A549 (cell line): Measurements from ENCODE around the gene TYRO3. TPM values are rescaled to one million over a fixed set of nuclear protein-coding genes. Genes with fewer than 3 reads are reported as not detected.
"Not testable (repeated sequence)": the region's sequence is repeated elsewhere in the genome, so short reads cannot be mapped to it uniquely, and the experiment has no call there.

Experiments used
- ATAC-seq, 2 experiments: fragments of 200-7000 bp in 1 of 2; fragments of >200 bp in 1 of 2; cut with Nextera tagmentation in 1 of 2; cut with Tn5 transposase in 1 of 2; 3 replicates each; pipeline versions ENCODE4 v1.8.0 to v1.9.1; 2018 to 2020; ENCODE audit warnings: mild to moderate bottlenecking in 1 of 2, moderate library complexity in 1 of 2
- CTCF ChIA-PET: fragments of 300-600 bp; sonication (Branson Sonifier 250); formaldehyde crosslinking; extraction: SDS; loops from one replicate; lab custom pipeline; 2021; ENCODE audit warnings: antibody characterized with exemption, inconsistent platforms; lab: Yijun Ruan, JAX
- POLR2A ChIA-PET: fragments of 350-600 bp; formaldehyde crosslinking; extraction: SDS; loops from one replicate; lab custom pipeline; 2021; ENCODE audit warnings: antibody characterized with exemption, inconsistent platforms; lab: Yijun Ruan, JAX
- DNase-seq, 2 experiments: peaks; one replicate each; pipeline versions ENCODE4 v3.0.0 to v3.0.0-alpha.2; 2011 to 2016; ENCODE audit warnings: low read depth in 1 of 2, low spot score in 1 of 2
- FAIRE-seq: peaks from 2 replicates; lab custom pipeline; 2011; peaks lifted over from hg19 to GRCh38; lab: Jason Lieb, UNC
- H3K27ac ChIP-seq, 2 experiments: fragments of >200 bp; sonication (Bioruptor Twin); formaldehyde crosslinking; 3 replicates each; pipeline ENCODE4 v1.5.1; 2016 to 2017
- H3K4me1 ChIP-seq: fragments of >200 bp; sonication (Bioruptor Twin); formaldehyde crosslinking; 3 replicates; pipeline ENCODE4 v1.6.1; 2016
- H3K4me2 ChIP-seq: fragments of >200 bp; sonication (Bioruptor Twin); formaldehyde crosslinking; 3 replicates; pipeline ENCODE4 v1.6.1; 2016
- H3K4me3 ChIP-seq: fragments of >200 bp; sonication (Bioruptor Twin); formaldehyde crosslinking; 3 replicates; pipeline ENCODE4 v1.5.1; 2016
- H3K9me3 ChIP-seq: fragments of >200 bp; sonication (Bioruptor Twin); formaldehyde crosslinking; 3 replicates; pipeline ENCODE4 v1.6.1; 2016
- BCL3 ChIP-seq: fragments of >200 bp; sonication (Bioruptor Twin); formaldehyde crosslinking; IDR thresholded peaks from 3 replicates; pipeline ENCODE4 v1.6.1; 2016
- CBX2 ChIP-seq: fragments of 200-600 bp; sonication (generic); IDR thresholded peaks from 2 replicates; pipeline ENCODE4 v1.6.1; 2016; ENCODE audit warnings: low read depth, mild to moderate bottlenecking, borderline replicate concordance
- CHD2 ChIP-seq: fragments of 150-350 bp; IDR thresholded peaks from 2 replicates; pipeline ENCODE4 v1.6.1; 2014; ENCODE audit warnings: low read length; ENCODE audit not compliant: partially characterized antibody
- EHMT2 ChIP-seq: fragments of 200-600 bp; sonication (generic); IDR thresholded peaks from 2 replicates; pipeline ENCODE4 v1.6.1; 2016; ENCODE audit warnings: antibody characterized with exemption, low read depth, mild to moderate bottlenecking, moderate library complexity
- FOSL2 ChIP-seq, 2 experiments: fragments of 450-650 bp in 1 of 2; fragments of >200 bp in 1 of 2; sonication (Bioruptor Twin) in 1 of 2; formaldehyde crosslinking; IDR thresholded peaks; 2 replicates each; pipeline versions ENCODE4 v1.5.0 to v1.6.1; 2016 to 2020; ENCODE audit warnings: mild to moderate bottlenecking in 1 of 2, moderate library complexity in 1 of 2
- FOXS1 ChIP-seq: fragments of 250-450 bp; sonication (Bioruptor Pico); IDR thresholded peaks from 2 replicates; pipeline ENCODE4 v1.5.0; 2020; ENCODE audit warnings: mild to moderate bottlenecking, moderate library complexity
- HEYL ChIP-seq: fragments of 250-450 bp; sonication (Bioruptor Pico); IDR thresholded peaks from 2 replicates; pipeline ENCODE4 v1.8.0; 2021; ENCODE audit warnings: mild to moderate bottlenecking, moderate library complexity
- JUN ChIP-seq, 2 experiments: fragments of >200 bp; sonication (Bioruptor Twin); formaldehyde crosslinking; IDR thresholded peaks; 2 replicates in 1 of 2; 3 replicates in 1 of 2; pipeline ENCODE4 v1.6.1; 2016 to 2017
- KDM5A ChIP-seq: fragments of 200-600 bp; sonication (generic); IDR thresholded peaks from 2 replicates; pipeline ENCODE4 v1.6.1; 2016; ENCODE audit warnings: antibody characterized with exemption, mild to moderate bottlenecking
- MAZ ChIP-seq: fragments of 150-350 bp; IDR thresholded peaks from 2 replicates; pipeline ENCODE4 v1.6.1; 2014; ENCODE audit warnings: antibody characterized with exemption, low read depth, low read length, borderline replicate concordance
- NPAS2 ChIP-seq: fragments of 250-450 bp; sonication (Bioruptor Pico); IDR thresholded peaks from 2 replicates; pipeline ENCODE4 v1.8.0; 2022; ENCODE audit warnings: mild to moderate bottlenecking, moderate library complexity, borderline replicate concordance
- PHF8 ChIP-seq: fragments of 200-600 bp; sonication (generic); IDR thresholded peaks from 2 replicates; pipeline ENCODE4 v1.6.1; 2016; ENCODE audit warnings: low read depth, mild to moderate bottlenecking, antibody characterized with exemption, moderate library complexity, borderline replicate concordance
- RCOR1 ChIP-seq: fragments of 150-350 bp; IDR thresholded peaks from 2 replicates; pipeline ENCODE4 v1.6.1; 2014; ENCODE audit warnings: antibody characterized with exemption, low read length, low read depth
- REST ChIP-seq: fragments of 200-600 bp; sonication (generic); IDR thresholded peaks from 2 replicates; pipeline ENCODE4 v1.6.1; 2016; ENCODE audit warnings: antibody characterized with exemption, mild to moderate bottlenecking, moderate library complexity
- WGBS: methylation state at CpG from one replicate; pipeline ENCODE4 v1.1.6; 2017; ENCODE audit errors: missing lambda C conversion rate; 5-methylcytosine and 5-hydroxymethylcytosine counted together
- polyA plus RNA-seq, 4 experiments: library from polyadenylated mRNA; depleted of rRNA in 3 of 4; stranded (reverse); fragments of >200 nt; fragmentation: RNase III in 1 of 4; extraction: RNeasy Plus Mini Kit Qiagen cat#74134 plus additional on column Dnase treatment in 1 of 4; gene quantifications; 2 replicates in 3 of 4; 3 replicates in 1 of 4; pipeline ENCODE4 v1.2.3, GENCODE V29; 2011 to 2017

Gene TYRO3
- polyA plus RNA-seq, 2 of the 4 experiments (the other 2 are of a cell fraction) = 7.6 to 8.1 TPM

- TF ChIP-seq BCL3 (no peak), CHD2 (no peak), JUN (IDR thresholded peaks at IDR 0.05) (no peak)
These were observed 8.2 kb downstream of the TYRO3 start (continued) for GRCh38 chr15:41567261-41567660.

GRCh38 chr15:41567862-41568261 is 8.8 kb downstream of the TYRO3 start:
- ChIA-PET POLR2A (interaction anchor here (0.6 kb wide), 1 partner anchor 137 kb away, joined by 4 read pairs; no protein-coding TSS in a partner anchor), CTCF (interaction anchor here (1.0 to 1.7 kb wide), 2 partner anchors 11 to 102 kb away, joined by 3 to 4 read pairs; no protein-coding TSS in a partner anchor)
- no peak for DNase-seq
- no peak for TF ChIP-seq NPAS2 (CRISPR knock-in tag)
- no peak for TF ChIP-seq FOSL2 (IDR thresholded peaks at IDR 0.05)
- TF ChIP-seq FOSL2 (CRISPR knock-in tag; IDR thresholded peaks at IDR 0.05) = no peak
- TF ChIP-seq HEYL (CRISPR knock-in tag) = no peak
- no peak for TF ChIP-seq RCOR1
- TF ChIP-seq FOXS1 (CRISPR knock-in tag) = no peak
- TF ChIP-seq CBX2 = no peak
- TF ChIP-seq PHF8 = no peak
- no peak for TF ChIP-seq REST
- TF ChIP-seq KDM5A = no peak
- ATAC-seq = peak in 1 of 2 experiments; percentile 30; a peak in 1 of 6 replicates
- 67% methylated on average over 4 of the region's 4 CpGs for WGBS
- Histone ChIP-seq H3K4me3 (no peak overlapping the region), H3K27ac (no peak overlapping the region), H3K9me3 (no peaks in the 10 kb centered on the region), H3K4me2 (no peak overlapping the region), H3K4me1 (peaks cover 13% of the 10 kb centered on the region)
- no peak for FAIRE-seq

GRCh38 chr15:41568350-41569017 is 9.5 kb downstream of the TYRO3 start:
- Histone ChIP-seq H3K4me1 (peaks cover 13% of the 10 kb centered on the region), H3K9me3 (no peaks in the 10 kb centered on the region), H3K4me3 (no peak overlapping the region), H3K27ac (no peak overlapping the region), H3K4me2 (0 out of 3 replicates have a peak overlapping the region, but pooled peaks have one; percentile 6)
- CTCF ChIA-PET = interaction anchor here (1.0 to 1.7 kb wide), 2 partner anchors 11 to 102 kb away, joined by 3 to 4 read pairs; no protein-coding TSS in a partner anchor
- ATAC-seq (peak in 1 of 2 experiments; percentile 21; a peak in 2 of 6 replicates), FAIRE-seq (no peak), DNase-seq (peak in 1 of 2 experiments; percentile 20)
- TF ChIP-seq CBX2 (no peak), BCL3 (no peak), EHMT2 (no peak), MAZ (no peak), KDM5A (no peak)
- WGBS = 72% methylated on average over 5 of the region's 8 CpGs
- POLR2A ChIA-PET = interaction anchor here (0.6 kb wide), 1 partner anchor 136 kb away, joined by 4 read pairs; no protein-coding TSS in a partner anchor

GRCh38 chr15:41569232-41569631 is 10.2 kb downstream of the TYRO3 start:
- 100% methylated on average over 1 of the region's 1 CpG for WGBS
- ATAC-seq, FAIRE-seq, H3K4me2 ChIP-seq, H3K9me3 ChIP-seq, POLR2A ChIA-PET, H3K4me3 ChIP-seq, DNase-seq, H3K27ac ChIP-seq: not testable (repeated sequence)
- CTCF ChIA-PET = interaction anchor here (1.7 kb wide), 1 partner anchor 12 kb away, joined by 4 read pairs; no protein-coding TSS in a partner anchor
- H3K4me1 ChIP-seq = peaks cover 13% of the 10 kb centered on the region
